AG04449 (cell line): ENCODE measurements around the gene C4BPA.
A peak's percentile ranks its signal among the peaks of the same experiment; 100 is the strongest.

ENCODE experiments used
- CTCF ChIA-PET: fragments of 350-600 bp; formaldehyde crosslinking; extraction: SDS; loops from one replicate; lab custom pipeline; 2021; ENCODE audit warnings: antibody characterized with exemption; lab: Yijun Ruan, JAX
- POLR2A ChIA-PET: fragments of 400-600, 350-600 bp; formaldehyde crosslinking; extraction: SDS; loops from one replicate; lab custom pipeline; 2020; ENCODE audit warnings: antibody characterized with exemption, inconsistent platforms; lab: Yijun Ruan, JAX
- DNase-seq: peaks from one replicate; pipeline ENCODE4 v3.0.0-alpha.2; 2010; ENCODE audit warnings: low read depth, low spot score
- H3K4me3 ChIP-seq: 2 replicates; pipeline ENCODE4 v1.5.1; 2011; ENCODE audit warnings: low read depth, mild to moderate bottlenecking, control low read depth, low read length
- CTCF ChIP-seq: IDR thresholded peaks from one replicate; pipeline ENCODE4 v1.5.1; 2011; ENCODE audit warnings: mild to moderate bottlenecking, moderate library complexity, low read length, control low read depth, inconsistent platforms; ENCODE audit not compliant: insufficient read depth; ENCODE audit errors: missing control alignments

C4BPA gene

GRCh38 chr1:207079706-207080241 is 24.3 kb upstream of the C4BPA start:
- DNase-seq, result no peak
- ChIA-PET POLR2A (no interaction called here), CTCF (interaction anchor here (0.7 to 3.4 kb wide), 14 partner anchors 9 to 423 kb away, joined by 3 to 16 read pairs (median 4); partner anchors contain the start of gene C4BPB)
- TF ChIP-seq CTCF, result no peak
- no peak overlapping the region for H3K4me3 ChIP-seq

GRCh38 chr1:207081088-207081487 is 22.9 kb upstream of the C4BPA start:
- POLR2A ChIA-PET, result no interaction called here
- no peak for DNase-seq
- CTCF ChIA-PET, result interaction anchor here (0.8 to 3.4 kb wide), 6 partner anchors 17 to 325 kb away, joined by 3 to 16 read pairs (median 6); no protein-coding TSS in a partner anchor
- no peak overlapping the region for H3K4me3 ChIP-seq
- no peak for TF ChIP-seq CTCF

GRCh38 chr1:207081806-207082205 is 22.2 kb upstream of the C4BPA start:
- no peak overlapping the region for H3K4me3 ChIP-seq
- no peak for TF ChIP-seq CTCF
- ChIA-PET CTCF (interaction anchor here (0.8 to 3.2 kb wide), 4 partner anchors 10 to 324 kb away, joined by 3 to 16 read pairs (median 4); no protein-coding TSS in a partner anchor), POLR2A (interaction anchor here (0.6 kb wide), 1 partner anchor 9 kb away, joined by 3 read pairs; no protein-coding TSS in a partner anchor)
- no peak for DNase-seq

- no peak for TF ChIP-seq CTCF
- ChIA-PET CTCF (interaction anchor here (0.7 to 3.8 kb wide), 16 partner anchors 9 to 435 kb away, joined by 3 to 65 read pairs (median 6); no protein-coding TSS in a partner anchor), POLR2A (interaction anchor here (0.6 kb wide), 1 partner anchor 160 kb away, joined by 3 read pairs; no protein-coding TSS in a partner anchor)
- H3K4me3 ChIP-seq, result no peak overlapping the region
- DNase-seq, result no peak
Measured at GRCh38 chr1:207084232-207084631, 19.8 kb upstream of the C4BPA start.

- H3K4me3 ChIP-seq, result no peak overlapping the region
- CTCF ChIA-PET, result interaction anchor here (0.6 to 3.8 kb wide), 16 partner anchors 9 to 668 kb away, joined by 3 to 65 read pairs (median 6); no protein-coding TSS in a partner anchor
- POLR2A ChIA-PET, result interaction anchor here (0.6 kb wide), 1 partner anchor 160 kb away, joined by 3 read pairs; no protein-coding TSS in a partner anchor
- no peak for DNase-seq
- peak; percentile 44 for TF ChIP-seq CTCF
Measured at GRCh38 chr1:207084701-207085180, 19.3 kb upstream of the C4BPA start.

- POLR2A ChIA-PET, result no interaction called here
- no peak for TF ChIP-seq CTCF
- CTCF ChIA-PET, result interaction anchor here (3.4 to 3.8 kb wide), 2 partner anchors 315 to 319 kb away, joined by 25 to 65 read pairs; no protein-coding TSS in a partner anchor
- no peak for DNase-seq
- H3K4me3 ChIP-seq, result no peak overlapping the region
Measured at GRCh38 chr1:207085887-207086286, 18.1 kb upstream of the C4BPA start.
